ENCODE results near the gene SLC23A2.

DNA sequence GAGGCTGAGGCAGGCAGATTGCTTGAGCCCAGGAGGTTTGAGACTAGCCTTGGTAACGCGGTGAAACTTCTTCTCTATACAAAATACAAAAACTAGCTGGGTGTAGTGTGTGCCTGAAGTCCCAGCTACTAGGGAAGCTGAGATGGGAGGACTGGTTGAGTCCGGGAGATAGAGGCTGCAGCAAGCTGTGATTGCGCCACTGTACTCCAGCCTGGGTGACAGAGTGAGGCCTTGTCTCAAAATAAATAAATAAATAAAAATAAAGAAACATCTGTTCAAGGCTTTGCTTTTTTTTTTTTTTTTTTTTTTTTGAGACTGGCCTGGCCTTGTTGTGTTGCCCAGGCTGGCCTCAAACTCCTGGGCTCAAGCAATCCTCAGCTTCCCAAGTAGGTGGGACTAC is 23.7 kb upstream of the SLC23A2 start:
- TF ChIP-seq, protein P1, sequence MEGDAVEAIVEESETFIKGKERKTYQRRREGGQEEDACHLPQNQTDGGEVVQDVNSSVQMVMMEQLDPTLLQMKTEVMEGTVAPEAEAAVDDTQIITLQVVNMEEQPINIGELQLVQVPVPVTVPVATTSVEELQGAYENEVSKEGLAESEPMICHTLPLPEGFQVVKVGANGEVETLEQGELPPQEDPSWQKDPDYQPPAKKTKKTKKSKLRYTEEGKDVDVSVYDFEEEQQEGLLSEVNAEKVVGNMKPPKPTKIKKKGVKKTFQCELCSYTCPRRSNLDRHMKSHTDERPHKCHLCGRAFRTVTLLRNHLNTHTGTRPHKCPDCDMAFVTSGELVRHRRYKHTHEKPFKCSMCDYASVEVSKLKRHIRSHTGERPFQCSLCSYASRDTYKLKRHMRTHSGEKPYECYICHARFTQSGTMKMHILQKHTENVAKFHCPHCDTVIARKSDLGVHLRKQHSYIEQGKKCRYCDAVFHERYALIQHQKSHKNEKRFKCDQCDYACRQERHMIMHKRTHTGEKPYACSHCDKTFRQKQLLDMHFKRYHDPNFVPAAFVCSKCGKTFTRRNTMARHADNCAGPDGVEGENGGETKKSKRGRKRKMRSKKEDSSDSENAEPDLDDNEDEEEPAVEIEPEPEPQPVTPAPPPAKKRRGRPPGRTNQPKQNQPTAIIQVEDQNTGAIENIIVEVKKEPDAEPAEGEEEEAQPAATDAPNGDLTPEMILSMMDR (IDR thresholded peaks at IDR 0.05; ENCODE audit: low read depth, low read length, poor library complexity, severe bottlenecking): no peak
- TF ChIP-seq EZH2phosphoT487 (IDR thresholded peaks at IDR 0.05; ENCODE audit: borderline replicate concordance, low read length): no peak
